Measurements from ENCODE around the gene PHF5A.
"Not testable (repeated sequence)": the region's sequence is repeated elsewhere in the genome, so short reads cannot be mapped to it uniquely, and the experiment has no call there.

PHF5A gene

DNA sequence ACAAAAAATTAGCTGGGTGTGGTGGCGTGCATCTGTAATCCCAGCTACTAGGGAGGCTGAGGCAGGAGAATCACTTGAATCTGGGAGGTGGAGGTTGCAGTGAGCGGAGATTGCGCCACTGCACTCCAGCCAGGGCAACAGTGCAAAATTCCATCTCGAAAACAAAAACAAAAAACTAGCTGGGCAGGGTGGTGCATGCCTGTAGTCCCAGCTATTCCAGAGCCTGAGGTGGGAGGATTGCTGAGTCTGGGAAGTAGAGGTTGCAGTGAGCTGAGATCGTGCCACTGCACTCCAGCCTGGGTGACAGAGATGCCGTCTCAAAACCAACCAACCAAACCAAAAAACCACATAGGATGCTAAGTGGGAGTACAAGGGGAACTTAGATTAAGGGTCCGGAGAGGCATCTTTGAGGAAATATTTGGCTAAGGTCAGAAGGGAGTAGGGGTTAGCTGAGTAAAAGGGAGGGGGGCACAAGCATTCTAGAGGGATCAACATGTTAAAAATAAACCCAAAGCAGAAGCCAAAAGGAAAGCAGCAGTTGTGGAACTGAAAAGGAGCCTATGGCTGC is 10.2 kb downstream of the PHF5A start:
- FAIRE-seq (no peak), DNase-seq (ENCODE audit: insufficient read length, low spot score) (no peak)

DNA sequence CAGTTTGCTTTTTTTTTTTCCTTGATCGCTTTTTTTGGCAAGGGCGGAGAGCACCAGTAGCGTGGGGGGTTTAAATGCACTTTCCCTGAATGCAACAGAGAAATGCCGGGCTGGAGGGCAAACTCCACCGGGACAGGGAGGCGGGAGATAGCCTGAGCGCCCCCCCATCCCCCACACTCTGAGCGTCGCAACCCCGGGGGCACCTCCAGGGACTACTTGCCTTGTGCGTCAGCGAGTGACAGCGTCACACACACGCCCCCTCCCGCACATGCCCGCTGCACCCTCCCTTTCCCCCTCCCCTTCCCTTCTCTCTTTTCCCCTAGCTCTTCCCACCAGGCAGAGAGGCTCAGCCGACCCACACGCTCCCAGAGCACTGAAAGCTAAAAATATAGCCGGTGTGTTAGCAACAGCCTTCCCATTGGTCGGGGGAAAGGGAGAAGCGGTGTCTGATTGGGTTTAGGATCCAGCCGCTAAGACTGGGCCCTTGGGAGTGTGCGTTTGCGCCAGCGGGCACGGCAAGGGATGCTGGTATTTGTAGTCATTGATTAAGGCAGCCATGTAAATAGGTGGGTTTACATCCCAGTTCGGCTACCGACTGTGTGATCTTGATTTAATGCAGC is 20.2 kb downstream of the PHF5A start:
- FAIRE-seq, result peak; percentile 95
- peak; percentile 97 for DNase-seq (ENCODE audit: insufficient read length, low spot score)

GRCh38 chr22:41447435-41448188 is 20.9 kb downstream of the PHF5A start:
- DNase-seq (ENCODE audit: insufficient read length, low spot score) (no peak), FAIRE-seq (no peak)

- DNase-seq (ENCODE audit: insufficient read length, low spot score) (peak; percentile 74), FAIRE-seq (peak; percentile 55)
Observed at GRCh38 chr22:41446639-41447434, 21.7 kb downstream of the PHF5A start, which contains the start of gene TOB2. TOB2 (minus strand) TSS chr22:41446801; CDS start chr22:41437345, 9,456 bp downstream.

- no peak for FAIRE-seq
- DNase-seq (ENCODE audit: insufficient read length, low spot score), result no peak
Observed at GRCh38 chr22:41446057-41446501, 22.4 kb downstream of the PHF5A start.

DNA sequence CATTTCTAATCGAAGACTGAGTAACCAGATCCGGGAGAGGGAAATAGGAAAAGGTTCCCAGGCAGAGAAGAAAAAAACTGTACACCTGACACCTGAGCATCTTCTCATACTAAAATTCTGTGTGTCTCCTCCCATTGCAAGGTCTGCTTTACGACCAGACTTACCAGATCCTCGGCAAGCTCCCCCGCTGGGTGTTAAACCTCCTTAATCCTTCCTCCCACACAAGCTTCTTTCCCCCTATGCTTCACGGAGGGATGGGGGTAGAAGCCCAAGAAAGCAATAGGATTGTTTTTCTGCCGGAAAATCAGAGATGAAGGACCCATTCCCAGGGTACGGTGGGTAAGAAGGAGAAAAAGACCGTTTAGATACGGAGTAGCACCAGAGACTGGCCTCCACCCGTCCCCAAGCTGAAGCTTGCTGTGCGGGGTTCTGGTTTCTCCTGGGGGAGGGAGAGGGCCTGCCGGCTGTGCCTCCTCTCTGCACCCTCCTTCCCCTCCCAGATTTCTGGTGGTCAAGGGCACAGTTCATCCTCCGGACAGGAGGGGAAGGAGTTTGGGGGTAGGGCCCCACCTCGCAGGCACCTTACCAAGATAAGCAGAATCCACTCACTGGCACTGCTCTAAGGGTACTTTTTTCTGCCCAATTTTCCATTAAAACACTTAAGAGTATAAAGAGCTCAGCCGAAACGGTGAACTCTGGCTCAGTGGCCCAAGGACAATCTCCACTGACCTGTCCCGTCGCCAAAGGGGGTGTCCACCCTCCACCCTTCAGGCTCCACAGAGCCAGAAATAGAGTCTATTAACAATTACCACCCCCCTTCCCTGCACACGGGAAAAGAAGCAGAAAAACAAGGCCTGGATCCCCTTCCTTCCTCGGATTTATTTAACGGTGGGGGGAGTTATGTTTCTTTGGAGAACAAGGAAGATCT is 23.1 kb downstream of the PHF5A start:
- DNase-seq (ENCODE audit: insufficient read length, low spot score) (no peak), FAIRE-seq (no peak)

GRCh38 chr22:41444360-41445128 is 23.9 kb downstream of the PHF5A start:
- peak; percentile 92 for DNase-seq (ENCODE audit: insufficient read length, low spot score)
- FAIRE-seq, result peak; percentile 48

DNA sequence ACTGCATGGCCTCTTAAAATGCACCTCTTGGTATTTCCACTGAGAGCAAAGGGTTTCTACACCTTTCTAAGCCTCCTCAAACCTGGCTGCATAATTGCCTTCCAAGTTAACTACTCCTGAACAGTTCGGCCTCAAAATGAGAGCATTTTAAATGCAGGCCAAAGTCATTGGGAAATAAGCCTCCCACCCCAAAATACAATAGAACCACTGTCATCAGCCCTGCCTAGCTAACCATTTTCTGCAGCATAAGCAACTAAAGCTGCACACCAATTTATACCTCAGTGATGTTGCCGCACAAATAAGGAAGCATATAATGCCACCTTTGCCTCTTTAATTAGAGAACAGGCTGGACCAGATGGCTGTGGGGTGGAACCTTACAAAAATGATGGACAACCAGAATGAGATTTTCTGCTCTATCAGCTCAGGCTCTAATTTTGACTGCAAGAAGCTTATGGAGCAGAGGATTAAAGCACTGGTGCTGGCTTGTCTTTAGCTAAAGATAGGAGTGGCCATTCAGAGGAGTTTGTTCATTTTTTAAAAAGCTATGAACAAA is 26.2 kb downstream of the PHF5A start:
- FAIRE-seq (no peak), DNase-seq (ENCODE audit: insufficient read length, low spot score) (no peak)

DNA sequence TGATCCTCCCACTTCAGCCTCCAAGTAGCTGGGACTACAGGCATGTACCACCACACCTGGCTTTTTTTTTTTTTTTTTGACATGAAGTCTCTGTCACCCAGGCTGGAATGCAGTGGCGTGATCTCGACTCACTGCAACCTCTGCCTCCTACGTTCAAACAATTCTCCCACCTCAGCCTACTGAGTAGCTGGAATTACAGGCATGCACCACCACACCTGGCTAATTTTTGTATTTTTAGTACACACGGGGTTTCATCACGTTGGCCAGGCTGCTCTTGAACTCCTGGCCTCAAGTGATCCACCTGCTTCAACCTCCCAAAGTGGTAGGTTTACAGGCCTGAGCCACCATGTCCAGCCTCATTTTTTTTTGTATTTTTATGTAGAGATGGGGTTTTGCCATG is 28.0 kb downstream of the PHF5A start:
- DNase-seq (ENCODE audit: insufficient read length, low spot score); FAIRE-seq: not testable (repeated sequence)

DNA sequence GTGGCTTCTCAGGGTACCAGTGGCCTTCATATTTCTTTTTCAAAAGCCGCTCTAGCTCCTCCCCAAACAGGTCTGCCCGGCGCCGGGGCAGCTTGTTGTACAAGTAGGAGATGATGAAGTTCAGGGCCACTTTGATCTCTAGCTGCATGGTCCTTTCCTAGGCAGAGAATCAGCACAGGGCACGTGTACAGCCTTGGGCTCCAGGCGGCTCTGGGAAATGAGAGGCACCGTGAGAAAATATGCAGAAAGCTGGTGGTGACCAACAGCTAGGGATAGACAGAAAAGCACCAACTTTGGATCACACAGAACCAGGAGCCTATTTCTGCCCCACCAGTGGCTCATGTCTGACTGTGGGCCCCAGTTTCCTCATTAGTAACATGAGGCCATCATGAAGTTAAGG is 31.3 kb downstream of the PHF5A start:
- FAIRE-seq (no peak), DNase-seq (ENCODE audit: insufficient read length, low spot score) (no peak)

- FAIRE-seq (no peak), DNase-seq (ENCODE audit: insufficient read length, low spot score) (no peak)
Observed at GRCh38 chr22:41436322-41437113, 32.0 kb downstream of the PHF5A start.

GRCh38 chr22:41435560-41435959 is 32.9 kb downstream of the PHF5A start:
- DNase-seq (ENCODE audit: insufficient read length, low spot score) (no peak), FAIRE-seq (no peak)

DNA sequence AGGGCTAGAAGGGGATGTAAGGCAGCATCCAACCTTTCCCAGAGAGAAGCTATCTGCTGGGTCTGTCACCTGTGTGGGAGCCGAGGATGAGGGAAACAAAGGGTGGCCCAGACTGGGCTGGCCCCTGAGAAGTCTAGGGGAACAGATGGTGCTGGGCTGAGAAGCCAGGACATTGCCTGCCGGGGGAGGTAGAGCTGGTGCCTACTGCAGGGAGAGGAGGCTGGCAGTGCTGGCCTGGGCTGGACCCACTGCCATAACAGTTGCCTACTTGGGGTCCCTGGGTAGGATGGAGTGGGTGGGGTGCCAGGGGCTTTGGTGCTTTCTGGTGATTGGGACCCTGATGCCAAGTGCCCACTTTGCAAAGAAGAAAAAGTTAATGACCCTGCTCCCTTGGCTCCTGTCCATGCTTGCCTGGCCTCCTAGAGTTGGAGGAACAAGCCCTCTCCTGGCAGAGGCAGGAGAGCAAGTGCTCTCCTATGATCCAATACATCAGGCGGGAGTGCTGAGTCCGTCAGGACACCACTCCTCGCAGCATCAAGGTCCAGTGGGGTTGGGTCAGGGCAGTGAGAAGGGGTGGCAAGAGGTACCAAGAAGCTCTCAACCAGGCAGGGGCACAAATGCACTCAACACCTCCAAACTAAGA is 34.0 kb downstream of the PHF5A start:
- FAIRE-seq; DNase-seq (ENCODE audit: insufficient read length, low spot score): not testable (repeated sequence)

GRCh38 chr22:41433480-41433879 is 35.0 kb downstream of the PHF5A start:
- not testable (repeated sequence) for DNase-seq (ENCODE audit: insufficient read length, low spot score); FAIRE-seq

- no peak for FAIRE-seq
- DNase-seq (ENCODE audit: insufficient read length, low spot score), result no peak
Observed at GRCh38 chr22:41431656-41432055, 36.8 kb downstream of the PHF5A start.

GRCh38 chr22:41429951-41430332 is 38.5 kb downstream of the PHF5A start:
- DNase-seq (ENCODE audit: insufficient read length, low spot score) (no peak), FAIRE-seq (no peak)

DNA sequence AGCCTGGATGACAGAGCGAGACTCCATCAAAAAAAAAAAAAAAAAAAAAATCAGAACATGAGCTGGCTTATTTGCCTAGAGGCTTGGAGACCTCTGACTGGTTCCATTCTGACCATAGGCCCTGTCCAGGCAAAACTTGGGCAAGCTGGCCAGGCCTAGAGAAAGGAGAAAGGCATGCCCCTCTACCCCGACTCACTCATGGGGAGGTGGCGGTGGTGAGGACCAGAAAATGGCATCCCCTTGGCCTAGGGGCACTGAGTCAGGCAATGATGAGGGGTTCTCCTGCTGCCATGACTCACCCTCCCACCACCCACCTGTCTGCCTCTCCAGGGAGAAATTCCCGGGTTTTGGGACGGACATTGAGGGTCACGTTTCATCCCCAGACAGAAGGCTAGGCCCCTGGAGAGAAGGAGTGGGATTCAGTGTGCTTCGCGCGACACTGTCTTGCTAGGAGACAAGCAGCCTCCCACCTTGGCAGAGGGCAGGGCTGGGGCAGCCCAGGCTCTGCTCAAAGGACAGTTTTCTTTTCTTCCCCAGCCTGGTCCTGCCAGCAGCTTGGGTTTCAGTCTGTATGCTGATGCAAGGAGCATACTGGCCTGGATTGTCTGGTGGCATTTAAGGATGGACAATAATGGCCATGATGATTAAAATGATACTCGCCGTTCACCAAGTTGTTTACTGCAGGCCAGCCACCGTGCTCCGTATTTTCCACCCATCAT is 39.1 kb downstream of the PHF5A start:
- no peak for FAIRE-seq
- no peak for DNase-seq (ENCODE audit: insufficient read length, low spot score)

Measured in HTR-8/SVneo (cell line).